PFSK-1 (cell line): ENCODE data around the gene LAMC1.

Experiments
- FOXP2 ChIP-seq: optimal IDR thresholded peaks from 2 replicates; pipeline ENCODE3; 2011; ENCODE audit warnings: borderline replicate concordance, control low read depth, inconsistent platforms; ENCODE audit not compliant: insufficient read depth; ENCODE audit errors: extremely low read length, extremely low read depth
- POLR2AphosphoS5 ChIP-seq: IDR thresholded peaks from 2 replicates; pipeline ENCODE4 v1.6.1; 2012; ENCODE audit warnings: low read depth, mild to moderate bottlenecking, control low read depth, low read length, moderate library complexity
- REST ChIP-seq, 2 experiments: IDR thresholded peaks; 2 replicates each; pipeline versions ENCODE4 v1.6.1 to v1.8.0; 2011 to 2012; ENCODE audit warnings: low read depth in 2 of 2, low read length in 2 of 2, control low read depth in 1 of 2, inconsistent platforms in 1 of 2, mild to moderate bottlenecking in 1 of 2, moderate library complexity in 1 of 2; ENCODE audit not compliant: insufficient read depth in 1 of 2
- SIN3A ChIP-seq: IDR thresholded peaks from 2 replicates; pipeline ENCODE4 v1.6.1; 2012; ENCODE audit warnings: mild to moderate bottlenecking, low read length, moderate library complexity, borderline replicate concordance; ENCODE audit not compliant: insufficient read depth
- TAF1 ChIP-seq: IDR thresholded peaks from 2 replicates; pipeline ENCODE4 v1.6.1; 2012; ENCODE audit warnings: low read length, control low read depth, borderline replicate concordance; ENCODE audit not compliant: insufficient read depth

DNA sequence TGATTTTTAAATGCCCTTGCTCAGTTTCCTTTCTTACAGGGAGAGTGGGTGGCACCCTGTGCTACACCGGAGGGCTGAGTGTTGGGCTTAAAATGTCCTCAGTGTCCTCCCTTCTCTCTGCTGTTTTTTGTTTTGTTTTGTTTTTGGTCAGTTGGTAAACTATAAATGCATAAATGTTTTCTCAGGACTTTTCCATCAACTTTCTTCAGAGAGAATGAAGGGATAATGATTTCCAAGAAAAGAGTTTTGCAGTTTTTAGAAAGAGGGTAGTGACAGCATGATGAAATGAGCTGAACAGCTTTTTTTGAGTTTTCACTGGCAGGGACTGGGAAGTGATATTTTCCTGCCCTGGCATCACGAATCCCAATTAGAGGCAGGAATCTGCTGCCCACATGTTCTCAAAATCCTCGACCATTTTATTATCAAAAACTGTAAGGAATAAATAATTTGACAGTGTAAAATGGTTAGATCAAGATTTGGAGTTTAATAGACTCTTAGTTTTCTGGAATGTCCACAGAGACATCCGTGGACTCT, 15.2 kb downstream of the LAMC1 start:
- TF ChIP-seq REST (IDR thresholded peaks at IDR 0.05; ENCODE audit: insufficient read depth in 1 of 2, low read depth in 2 of 2, low read length in 2 of 2) (no peak), POLR2AphosphoS5 (no peak), SIN3A (no peak), TAF1 (no peak), FOXP2 (no peak)
